HEK293 (cell line): ENCODE results near the gene NGLY1.

Experiments
- CTCF ChIA-PET: fragments of 350-600 bp; formaldehyde crosslinking; extraction: SDS; loops from one replicate; lab custom pipeline; 2021; ENCODE audit warnings: antibody characterized with exemption; lab: Yijun Ruan, JAX
- POLR2A ChIA-PET: fragments of 300-600 bp; formaldehyde crosslinking; extraction: SDS; loops from one replicate; lab custom pipeline; 2020; ENCODE audit warnings: antibody characterized with exemption, inconsistent platforms; lab: Yijun Ruan, JAX
- H3K27ac ChIP-seq: fragments of 200-500 bp; sonication (Bioruptor generic); 2 replicates; pipeline ENCODE4 v1.5.1; 2014; ENCODE audit warnings: low read depth, low read length, control low read depth, inconsistent platforms; ENCODE audit errors: extremely low read depth
- H3K36me3 ChIP-seq, 2 experiments: fragments of 200-500 bp in 1 of 2; sonication (Bioruptor generic) in 1 of 2; 1 replicate in 1 of 2; 2 replicates in 1 of 2; pipeline ENCODE4 v1.5.1; 2014 to 2017; ENCODE audit warnings: inconsistent platforms in 2 of 2, low read length in 2 of 2; ENCODE audit not compliant: control insufficient read depth in 2 of 2, insufficient read depth in 1 of 2
- H3K4me1 ChIP-seq: fragments of 200-500 bp; sonication (Bioruptor generic); 2 replicates; pipeline ENCODE4 v1.5.1; 2014; ENCODE audit warnings: mild to moderate bottlenecking, low read length, inconsistent platforms; ENCODE audit not compliant: control insufficient read depth, insufficient read depth
- H3K4me3 ChIP-seq: 2 replicates; pipeline ENCODE4 v1.5.1; 2011; ENCODE audit warnings: low read depth, mild to moderate bottlenecking, control low read depth, low read length, moderate library complexity
- H3K9me3 ChIP-seq: fragments of 200-500 bp; sonication (Bioruptor generic); 2 replicates; pipeline ENCODE4 v1.5.1; 2014; ENCODE audit warnings: low read depth, low read length, inconsistent platforms; ENCODE audit not compliant: control insufficient read depth, insufficient read depth
- BCL11B ChIP-seq: fragments of 450-650 bp; formaldehyde crosslinking; IDR thresholded peaks from 2 replicates; pipeline ENCODE4 v1.5.1; 2016; ENCODE audit warnings: low read depth, missing biosample characterization, missing genetic modification characterization
- KLF17 ChIP-seq: fragments of 450-650 bp; formaldehyde crosslinking; IDR thresholded peaks from 2 replicates; pipeline ENCODE4 v1.5.1; 2016; ENCODE audit warnings: missing biosample characterization, missing genetic modification characterization
- OVOL3 ChIP-seq: fragments of 450-650 bp; formaldehyde crosslinking; IDR thresholded peaks from 2 replicates; pipeline ENCODE4 v1.5.1; 2016; ENCODE audit warnings: missing biosample characterization, missing genetic modification characterization
- PRDM2 ChIP-seq: fragments of 450-650 bp; formaldehyde crosslinking; IDR thresholded peaks from 2 replicates; pipeline ENCODE4 v1.5.1; 2016; ENCODE audit warnings: missing biosample characterization, missing genetic modification characterization, borderline replicate concordance
- PRDM6 ChIP-seq: fragments of 450-650 bp; formaldehyde crosslinking; IDR thresholded peaks from 2 replicates; pipeline ENCODE4 v1.5.1; 2017; ENCODE audit warnings: missing biosample characterization, missing genetic modification characterization
- SP3 ChIP-seq: fragments of 450-650 bp; formaldehyde crosslinking; IDR thresholded peaks from 2 replicates; pipeline ENCODE4 v1.5.1; 2016; ENCODE audit warnings: missing biosample characterization, missing genetic modification characterization
- ZBTB1 ChIP-seq: fragments of 450-650 bp; formaldehyde crosslinking; IDR thresholded peaks from 2 replicates; pipeline ENCODE4 v1.5.1; 2016; ENCODE audit warnings: missing biosample characterization, missing genetic modification characterization
- ZBTB44 ChIP-seq: fragments of 450-650 bp; IDR thresholded peaks from 2 replicates; pipeline ENCODE4 v1.5.1; 2018; ENCODE audit warnings: missing biosample characterization, mild to moderate bottlenecking, missing genetic modification characterization
- ZBTB6 ChIP-seq: fragments of 450-650 bp; formaldehyde crosslinking; IDR thresholded peaks from 2 replicates; pipeline ENCODE4 v1.5.1; 2017; ENCODE audit warnings: missing biosample characterization, missing genetic modification characterization
- ZFP69B ChIP-seq: fragments of 450-650 bp; formaldehyde crosslinking; IDR thresholded peaks from 2 replicates; pipeline ENCODE4 v1.5.1; 2016; ENCODE audit warnings: missing biosample characterization, missing genetic modification characterization
- ZNF112 ChIP-seq: fragments of 450-650 bp; formaldehyde crosslinking; IDR thresholded peaks from 2 replicates; pipeline ENCODE4 v1.5.0; 2017; ENCODE audit warnings: missing biosample characterization, missing genetic modification characterization
- ZNF16 ChIP-seq: fragments of 450-650 bp; formaldehyde crosslinking; IDR thresholded peaks from 2 replicates; pipeline ENCODE4 v1.5.1; 2016; ENCODE audit warnings: low read depth, missing biosample characterization, missing genetic modification characterization
- ZNF169 ChIP-seq: fragments of 450-650 bp; formaldehyde crosslinking; IDR thresholded peaks from 2 replicates; pipeline ENCODE4 v1.5.1; 2016; ENCODE audit warnings: missing biosample characterization, missing genetic modification characterization
- ZNF174 ChIP-seq: fragments of 450-650 bp; formaldehyde crosslinking; IDR thresholded peaks from 2 replicates; pipeline ENCODE4 v1.5.0; 2017; ENCODE audit warnings: missing biosample characterization, mild to moderate bottlenecking, missing genetic modification characterization
- ZNF223 ChIP-seq: fragments of 450-650 bp; formaldehyde crosslinking; IDR thresholded peaks from 2 replicates; pipeline ENCODE4 v1.5.1; 2016; ENCODE audit warnings: missing biosample characterization, missing genetic modification characterization
- ZNF274 ChIP-seq, 2 experiments: fragments of 200-500 bp in 1 of 2; fragments of 450-650 bp in 1 of 2; sonication (Bioruptor generic) in 1 of 2; formaldehyde crosslinking in 1 of 2; IDR thresholded peaks; 2 replicates each; pipeline versions ENCODE4 v1.5.1 to v1.6.1; 2014 to 2016; ENCODE audit warnings: borderline replicate concordance in 1 of 2, inconsistent platforms in 1 of 2, low read length in 1 of 2, missing biosample characterization in 1 of 2, missing genetic modification characterization in 1 of 2
- ZNF292 ChIP-seq: fragments of 450-650 bp; formaldehyde crosslinking; IDR thresholded peaks from 2 replicates; pipeline ENCODE4 v1.5.1; 2016; ENCODE audit warnings: low read depth, missing biosample characterization, missing genetic modification characterization, borderline replicate concordance
- ZNF48 ChIP-seq: fragments of 450-650 bp; formaldehyde crosslinking; IDR thresholded peaks from 2 replicates; pipeline ENCODE4 v1.5.1; 2016; ENCODE audit warnings: missing biosample characterization, missing genetic modification characterization
- ZNF529 ChIP-seq: fragments of 450-650 bp; formaldehyde crosslinking; IDR thresholded peaks from 2 replicates; pipeline ENCODE4 v1.5.1; 2017; ENCODE audit warnings: missing genetic modification characterization, missing biosample characterization; ENCODE audit not compliant: insufficient replicate concordance
- ZNF571 ChIP-seq: fragments of 450-650 bp; formaldehyde crosslinking; IDR thresholded peaks from 2 replicates; pipeline ENCODE4 v1.5.0; 2017; ENCODE audit warnings: missing biosample characterization, missing genetic modification characterization
- ZNF600 ChIP-seq: fragments of 450-650 bp; formaldehyde crosslinking; IDR thresholded peaks from 2 replicates; pipeline ENCODE4 v1.5.1; 2016; ENCODE audit warnings: missing biosample characterization, missing genetic modification characterization
- ZNF664 ChIP-seq: fragments of 450-650 bp; formaldehyde crosslinking; IDR thresholded peaks from 2 replicates; pipeline ENCODE4 v1.5.1; 2016; ENCODE audit warnings: missing biosample characterization, missing genetic modification characterization
- ZNF768 ChIP-seq: fragments of 450-650 bp; formaldehyde crosslinking; IDR thresholded peaks from 2 replicates; pipeline ENCODE4 v1.5.1; 2018; ENCODE audit warnings: missing biosample characterization, mild to moderate bottlenecking, missing genetic modification characterization

NGLY1 gene

GRCh38 chr3:25674670-25675069 is 108.6 kb downstream of the NGLY1 start:
- TF ChIP-seq ZNF600 (tag by site-specific recombination): no peak
- TF ChIP-seq ZBTB6 (tag by site-specific recombination): no peak
- TF ChIP-seq BCL11B: no peak
- TF ChIP-seq ZBTB1: no peak
- no peak for TF ChIP-seq PRDM6
- TF ChIP-seq ZNF112 (tag by site-specific recombination): no peak
- TF ChIP-seq SP3 (tag by site-specific recombination): no peak
- TF ChIP-seq OVOL3 (tag by site-specific recombination): no peak
- no peak for TF ChIP-seq KLF17
- no peak for TF ChIP-seq ZNF768 (tag by site-specific recombination)
- TF ChIP-seq ZNF48: no peak
- TF ChIP-seq ZNF223 (tag by site-specific recombination): no peak
- TF ChIP-seq ZNF169 (tag by site-specific recombination): no peak
- TF ChIP-seq ZNF529: no peak
- no peak for TF ChIP-seq ZFP69B (tag by site-specific recombination)
- no peak for TF ChIP-seq ZNF664
- TF ChIP-seq ZNF16 (tag by site-specific recombination): no peak
- no peak for TF ChIP-seq ZNF274 (IDR thresholded peaks at IDR 0.05; ENCODE audit: low read length)
- no peak for TF ChIP-seq ZNF274 (tag by site-specific recombination; IDR thresholded peaks at IDR 0.05; ENCODE audit: borderline replicate concordance)
- ChIA-PET POLR2A (no interaction called here), CTCF (no interaction called here)
- H3K36me3 ChIP-seq: no peaks in the 10 kb centered on the region
- H3K27ac ChIP-seq: no peak overlapping the region
- no peak overlapping the region for H3K4me3 ChIP-seq
- H3K9me3 ChIP-seq: no peaks in the 10 kb centered on the region
- no peaks in the 10 kb centered on the region for H3K4me1 ChIP-seq

GRCh38 chr3:25673738-25674298 is 109.4 kb downstream of the NGLY1 start:
- Histone ChIP-seq H3K4me1 (no peaks in the 10 kb centered on the region), H3K9me3 (no peaks in the 10 kb centered on the region), H3K27ac (no peak overlapping the region), H3K4me3 (no peak overlapping the region), H3K36me3 (no peaks in the 10 kb centered on the region)
- POLR2A ChIA-PET: no interaction called here
- no peak for TF ChIP-seq ZNF292 (tag by site-specific recombination)
- no peak for TF ChIP-seq ZNF112 (tag by site-specific recombination)
- no peak for TF ChIP-seq PRDM2 (tag by site-specific recombination)
- TF ChIP-seq ZBTB6 (tag by site-specific recombination): no peak
- TF ChIP-seq ZBTB44 (tag by site-specific recombination): no peak
- TF ChIP-seq ZNF174 (tag by site-specific recombination): no peak
- TF ChIP-seq ZNF571 (tag by site-specific recombination): no peak
- CTCF ChIA-PET: interaction anchor here (0.6 kb wide), 1 partner anchor 902 kb away, joined by 3 read pairs; no protein-coding TSS in a partner anchor
